DMS53 treated with DMSO at 0.1 percent for 48 hours (cell line): ENCODE results near the gene PLOD1.
A peak's percentile ranks its signal among the peaks of the same experiment; 100 is the strongest.
"Not testable (repeated sequence)": the region's sequence is repeated elsewhere in the genome, so short reads cannot be mapped to it uniquely, and the experiment has no call there.

Experiments
- DNase-seq: peaks from one replicate; lab custom pipeline; 2025; ENCODE audit not compliant: unreplicated experiment; lab: John Stamatoyannopoulos, UW

Gene PLOD1

DNA sequence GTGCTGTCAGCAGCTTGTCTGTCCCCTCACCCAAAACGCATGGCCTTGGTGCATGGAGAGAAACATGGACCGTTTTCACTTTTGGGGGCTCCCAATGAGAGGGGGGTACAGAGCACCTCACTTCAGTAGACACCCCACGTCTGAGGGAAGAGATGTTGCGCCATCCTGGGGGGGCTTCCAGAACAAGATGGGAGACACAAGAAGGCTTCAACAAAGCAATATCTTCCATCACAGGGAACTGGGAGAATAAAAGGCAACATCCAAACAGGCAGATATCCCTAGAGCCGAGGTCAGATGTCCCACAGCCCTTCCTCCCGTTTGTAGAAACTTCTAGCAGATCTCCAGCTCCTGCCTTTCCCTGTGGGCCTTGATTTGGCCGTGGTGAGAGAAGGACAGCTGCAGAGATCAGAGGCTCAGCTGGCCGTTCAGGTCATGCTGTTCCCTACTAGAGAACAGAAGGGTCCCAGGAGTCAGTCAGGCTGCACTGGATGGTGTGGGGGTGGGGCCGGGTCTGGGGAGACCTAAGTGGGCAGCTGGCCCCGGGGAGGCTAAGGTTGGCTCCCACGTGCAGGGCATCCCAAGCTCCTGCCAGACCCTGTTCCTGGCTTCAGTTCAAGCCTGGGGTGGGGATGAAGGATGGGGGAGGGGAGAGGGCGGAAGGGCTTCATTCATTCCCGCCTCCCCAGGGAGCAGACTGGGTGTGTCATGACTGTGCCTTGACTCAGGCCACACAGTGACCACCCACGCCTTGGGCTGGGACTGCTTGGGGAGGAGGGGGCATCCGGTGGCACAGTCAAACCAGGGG is 4.4 kb downstream of the PLOD1 start:
- DNase-seq, result no peak

DNA sequence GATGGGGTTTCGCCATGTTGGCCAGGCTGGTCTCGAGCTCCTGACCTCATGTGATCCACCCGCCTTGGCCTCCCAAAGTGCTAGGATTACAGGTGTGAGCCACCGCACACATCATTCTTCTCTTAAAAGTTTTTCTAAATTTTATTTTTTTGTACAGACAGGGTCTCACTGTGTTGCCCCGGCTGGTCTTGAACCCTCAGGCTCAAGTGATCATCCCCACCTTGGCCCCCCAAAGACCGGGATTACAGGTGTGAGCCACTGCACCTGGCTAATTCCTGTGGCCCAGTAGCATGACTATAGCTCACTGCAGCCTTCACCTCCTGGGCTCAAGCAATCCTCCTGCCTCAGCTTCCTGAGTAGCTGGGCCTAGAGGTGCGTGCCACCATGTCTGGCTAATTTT is 5.3 kb downstream of the PLOD1 start:
- not testable (repeated sequence) for DNase-seq

DNA sequence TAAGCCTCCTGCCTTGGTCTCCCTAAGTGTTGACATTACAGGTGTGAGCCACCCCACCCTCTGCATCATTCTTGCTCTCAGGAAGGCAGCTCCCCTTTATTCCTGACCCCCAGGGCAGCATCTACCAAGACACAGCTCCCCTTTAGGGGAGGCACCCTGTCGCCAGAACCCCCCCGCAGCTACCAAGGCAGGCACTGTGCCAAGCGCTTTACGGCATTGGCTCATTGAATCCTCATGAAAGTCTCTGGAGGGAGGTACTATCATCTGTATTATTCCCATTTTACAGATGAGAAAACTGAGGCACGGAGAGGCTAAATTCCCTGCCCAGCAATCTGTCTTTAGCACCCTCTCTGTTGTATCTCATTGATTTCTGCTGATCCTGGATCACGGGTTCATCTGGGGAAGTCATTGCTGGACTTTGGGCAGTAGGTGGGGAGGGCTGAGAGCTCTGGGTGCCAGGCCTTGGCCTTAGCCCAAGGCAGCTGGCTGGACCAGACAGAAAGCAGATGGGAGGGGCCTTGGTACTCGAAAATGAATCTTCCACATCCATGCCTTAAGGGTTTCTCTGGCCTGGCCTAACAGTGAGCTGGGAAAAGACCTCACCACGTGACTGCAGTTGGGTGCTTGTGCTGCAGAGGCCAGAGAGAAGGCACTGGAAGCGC is 5.9 kb downstream of the PLOD1 start:
- DNase-seq, result no peak

DNA sequence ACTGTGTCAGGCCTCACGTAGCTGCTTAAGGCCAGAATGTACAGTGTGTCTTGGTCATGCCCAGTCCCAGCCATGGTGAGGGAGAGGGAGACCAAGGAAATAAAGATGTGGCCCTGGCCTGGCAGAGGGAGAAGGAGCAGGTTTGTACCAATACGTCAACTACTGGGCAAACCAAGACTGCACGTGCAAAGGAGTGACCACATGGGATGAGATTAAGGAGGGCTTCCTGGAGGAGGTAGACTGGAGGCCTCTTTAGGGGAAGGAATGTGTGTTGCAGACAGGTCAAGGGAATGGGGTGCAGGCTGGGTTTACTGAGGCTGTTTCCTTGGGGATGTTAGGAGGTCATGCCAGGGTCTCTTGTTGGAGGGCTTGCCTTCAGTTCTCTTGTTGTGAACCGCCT is 7.8 kb downstream of the PLOD1 start:
- no peak for DNase-seq

DNA sequence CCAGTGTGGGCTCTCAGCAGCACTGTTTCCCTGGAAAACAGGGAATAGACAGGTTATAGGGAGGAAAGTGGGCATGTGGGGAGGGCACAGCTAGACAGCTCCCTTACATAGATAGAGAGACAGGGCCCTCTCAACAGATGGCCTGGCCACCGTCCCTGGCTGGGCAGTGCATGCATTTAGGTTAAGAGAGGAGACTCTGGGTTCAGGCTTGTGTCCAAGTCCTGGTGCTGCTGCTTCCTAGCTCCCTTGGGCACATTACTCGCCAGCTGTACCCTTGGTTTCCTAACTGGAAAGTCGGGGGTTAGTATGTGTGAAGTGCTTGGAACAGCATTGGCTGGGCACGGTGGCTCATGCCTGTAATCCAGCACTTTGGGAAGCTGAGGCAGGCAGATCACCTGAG is 9.1 kb downstream of the PLOD1 start:
- no peak for DNase-seq

DNA sequence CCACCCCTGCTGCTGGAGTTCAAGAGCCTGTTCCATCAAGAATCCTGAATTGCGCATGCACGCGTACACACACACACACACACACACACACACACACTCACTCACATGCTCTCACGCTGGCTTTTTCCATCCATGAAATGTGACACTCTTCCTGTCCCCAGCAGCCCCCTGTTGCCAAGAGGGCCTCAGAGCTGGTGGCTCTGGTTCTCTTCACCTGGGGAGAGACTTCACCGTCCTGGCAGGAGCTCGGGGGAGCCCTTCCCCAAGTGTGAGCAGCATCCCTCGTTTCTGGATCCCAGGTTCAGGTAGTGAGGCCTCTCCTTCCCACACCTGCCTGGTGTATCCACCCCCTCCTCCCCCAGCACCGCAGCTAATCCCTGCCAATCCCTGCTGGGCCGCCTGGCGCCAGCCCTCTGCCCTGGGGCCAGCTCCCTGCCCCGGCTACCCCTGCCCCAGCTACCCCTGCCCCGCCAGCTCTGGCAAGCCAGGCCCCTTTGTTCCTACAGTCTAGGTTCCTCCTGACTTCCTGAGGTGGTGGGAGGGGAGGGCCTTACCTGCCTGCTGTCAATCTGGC is 9.9 kb downstream of the PLOD1 start:
- DNase-seq, result no peak

DNA sequence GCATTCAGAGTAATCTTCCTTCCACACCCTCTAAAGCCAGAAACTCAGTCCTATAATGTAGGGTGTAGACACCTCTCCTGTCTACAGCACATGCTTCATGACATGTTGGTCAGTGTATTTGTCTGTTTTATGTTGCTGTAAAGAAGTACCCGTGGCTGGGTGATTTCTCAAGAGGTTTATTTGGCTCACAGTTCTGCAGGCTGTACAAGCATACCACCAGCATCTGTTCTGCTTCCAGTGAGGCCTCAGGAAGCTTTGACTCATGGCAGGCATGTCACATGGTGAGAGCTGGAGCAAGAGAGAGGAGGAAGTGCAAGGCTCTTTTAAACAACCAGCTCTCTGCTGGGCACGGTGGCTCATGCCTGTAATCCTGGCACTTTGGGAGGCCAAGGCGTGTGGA is 12.1 kb downstream of the PLOD1 start:
- no peak for DNase-seq

DNA sequence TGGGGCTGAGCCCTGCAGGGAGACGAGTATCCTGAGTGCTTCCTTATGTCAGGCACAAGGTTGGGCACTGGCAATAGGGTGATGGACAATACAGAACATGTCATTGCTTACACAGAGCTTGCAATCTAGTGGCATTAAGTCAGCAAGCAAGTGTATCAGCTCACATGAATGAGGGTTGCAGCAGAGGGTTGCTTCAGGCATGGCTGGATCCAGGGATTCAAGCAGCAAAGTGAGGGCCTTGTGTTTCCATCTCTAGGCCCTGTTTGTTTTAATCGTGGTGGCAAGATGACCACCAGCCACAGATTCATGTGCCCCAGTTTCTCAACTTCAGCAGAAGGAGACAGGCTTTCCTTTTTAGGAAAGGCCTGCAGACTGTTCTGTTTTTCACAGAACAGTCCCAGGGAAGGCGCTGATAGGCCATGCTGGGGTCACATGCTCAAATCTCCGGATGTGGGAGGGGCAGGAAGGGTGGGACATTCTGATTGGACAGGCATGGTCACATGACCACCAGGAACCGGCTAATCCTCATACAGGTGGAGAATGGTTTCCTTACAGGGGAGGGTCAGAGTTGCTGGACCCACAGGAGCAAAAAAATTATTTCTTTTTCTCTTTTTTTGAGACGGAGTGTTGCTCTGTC is 14.4 kb downstream of the PLOD1 start:
- DNase-seq, result no peak

DNA sequence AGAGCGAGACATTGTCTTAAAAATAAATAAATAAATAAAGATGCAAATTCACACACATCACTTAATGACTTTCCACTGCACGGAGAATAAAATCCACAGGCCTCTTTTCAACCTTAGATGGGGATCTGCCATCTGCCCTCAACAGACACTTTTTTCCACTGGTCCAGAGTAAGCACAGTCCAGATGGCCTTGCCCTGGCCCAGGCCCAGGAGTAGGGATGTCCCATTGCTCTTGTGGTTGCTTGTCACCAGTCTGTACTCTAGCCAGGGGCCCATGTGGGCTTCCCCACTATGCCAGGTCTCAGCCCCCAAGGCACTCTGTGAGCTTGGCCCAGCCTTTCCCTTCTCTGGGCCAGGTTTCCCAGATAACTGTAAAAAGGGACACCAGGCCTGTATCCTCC is 17.4 kb downstream of the PLOD1 start:
- no peak for DNase-seq

DNA sequence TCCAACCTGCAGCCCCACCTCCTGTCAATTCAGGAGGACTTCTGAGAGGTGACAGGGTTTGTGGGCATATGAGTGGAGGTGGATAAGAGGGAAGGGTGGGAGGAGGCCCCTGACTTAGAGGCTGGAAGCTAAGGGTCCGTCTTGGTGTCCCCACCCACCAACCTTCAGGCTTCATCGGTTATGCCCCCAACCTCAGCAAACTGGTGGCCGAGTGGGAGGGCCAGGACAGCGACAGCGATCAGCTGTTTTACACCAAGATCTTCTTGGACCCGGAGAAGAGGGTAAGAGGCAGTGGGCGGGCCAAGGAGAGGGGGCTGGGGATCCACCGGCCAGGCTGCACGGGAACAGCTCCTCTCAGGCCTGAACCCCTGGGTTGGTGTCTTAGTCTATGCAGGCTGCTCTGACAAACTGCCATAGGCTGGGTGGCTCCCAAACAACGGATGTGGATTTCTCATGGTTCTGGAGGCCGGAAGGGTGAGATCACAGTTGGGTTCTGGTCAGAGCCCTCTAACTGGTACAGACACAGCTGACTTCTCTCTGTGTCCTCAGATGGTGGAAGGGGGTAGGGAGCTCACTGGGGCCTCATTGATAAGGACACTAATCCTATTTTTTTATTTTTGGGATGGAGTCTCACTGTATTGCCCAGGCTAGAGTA is 18.1 kb downstream of the PLOD1 start:
- no peak for DNase-seq

DNA sequence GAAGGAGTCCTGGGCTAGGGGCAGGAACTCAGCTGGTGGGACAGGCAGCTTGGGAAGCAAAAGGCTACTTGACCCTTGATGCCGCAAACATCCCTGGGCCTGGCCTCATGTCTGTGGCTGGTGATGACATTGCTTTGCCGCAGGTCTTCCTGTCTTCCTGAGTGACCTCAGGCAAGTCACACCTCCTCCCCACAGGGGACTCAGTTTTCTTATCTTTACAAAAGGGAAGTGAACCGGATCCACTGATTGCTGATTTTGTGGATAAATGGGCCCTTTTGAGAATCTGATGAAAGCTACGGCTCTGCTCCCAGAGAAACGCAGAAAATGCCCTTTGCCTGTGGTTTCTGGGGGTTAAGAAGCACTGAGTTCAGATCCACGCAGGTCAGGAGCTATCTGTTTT is 20.7 kb downstream of the PLOD1 start:
- no peak for DNase-seq

DNA sequence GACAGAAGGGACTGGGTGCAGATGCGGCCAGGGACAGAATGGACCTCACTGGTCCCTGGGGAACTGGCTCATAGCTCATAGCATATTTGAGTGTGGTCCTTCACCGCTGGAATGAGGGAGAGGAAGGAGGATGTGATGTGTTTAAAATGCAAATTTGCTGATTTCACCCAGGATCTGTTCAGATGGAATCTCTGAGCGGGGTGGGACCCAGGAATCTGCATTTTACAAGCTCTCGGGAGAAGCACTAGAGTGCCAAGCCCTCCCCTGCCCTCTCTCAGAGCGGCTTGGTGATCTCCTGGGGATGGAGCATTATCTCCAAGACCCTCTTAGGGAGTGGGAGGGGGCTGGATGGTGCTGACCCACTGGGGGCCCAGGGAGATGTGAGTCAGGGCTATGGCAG is 22.9 kb downstream of the PLOD1 start:
- no peak for DNase-seq

DNA sequence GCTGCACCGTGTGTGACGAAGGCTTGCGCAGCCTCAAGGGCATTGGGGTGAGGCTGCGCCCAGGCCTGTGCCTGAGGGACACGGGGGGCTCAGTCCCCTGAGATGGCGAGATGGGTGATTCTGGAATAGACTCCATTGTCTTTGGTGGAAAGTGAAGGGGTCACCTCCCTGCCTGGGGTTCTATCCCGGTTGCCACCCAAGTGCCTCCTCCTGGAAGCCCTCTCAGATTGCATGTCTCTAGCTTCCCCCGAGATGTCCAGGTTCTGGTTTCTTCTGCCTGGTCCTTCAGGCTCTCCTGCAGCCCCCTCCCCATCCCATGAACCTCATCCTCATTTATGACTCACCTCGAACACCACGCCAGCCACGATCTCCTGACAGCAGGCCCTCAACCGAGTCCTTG is 23.4 kb downstream of the PLOD1 start:
- DNase-seq, result no peak

DNA sequence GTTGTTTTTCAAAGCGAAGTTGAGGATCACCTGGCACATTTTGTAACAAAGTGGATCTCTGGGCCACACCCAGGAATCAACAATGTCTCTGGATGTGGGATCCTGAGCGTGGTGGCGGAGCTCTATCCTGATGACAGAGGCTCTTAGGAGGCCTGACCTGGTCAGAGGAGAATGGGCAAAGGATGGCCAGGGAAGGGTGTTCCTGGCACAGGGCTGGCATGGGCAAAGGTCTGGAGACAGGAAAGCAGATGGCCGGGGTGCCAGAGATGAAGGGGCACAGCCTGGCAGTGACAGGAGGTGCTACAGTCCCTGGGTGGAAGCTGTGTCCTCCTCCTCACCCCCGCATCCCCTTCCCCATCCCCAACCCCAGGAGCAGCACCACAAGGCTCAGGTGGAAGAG is 25.8 kb downstream of the PLOD1 start:
- no peak for DNase-seq

DNA sequence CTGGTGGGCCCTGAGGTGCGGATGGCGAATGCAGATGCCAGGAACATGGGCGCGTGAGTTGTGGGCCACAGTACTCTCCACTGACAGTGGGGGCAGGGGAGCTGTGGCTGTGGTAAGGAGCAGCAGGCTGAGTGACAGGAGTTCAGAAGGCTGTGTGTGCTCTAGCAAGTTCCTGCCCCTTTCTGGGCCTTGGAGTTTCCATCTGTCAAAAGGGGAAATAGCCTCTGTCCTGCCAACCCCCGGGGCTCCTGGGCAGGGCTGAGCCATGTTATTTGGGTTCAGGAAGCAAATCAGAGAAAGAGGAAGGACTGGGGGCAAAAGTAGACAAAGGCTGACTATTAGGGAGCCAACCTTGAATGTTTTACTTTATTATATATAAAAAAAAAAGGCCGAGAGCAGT is 26.2 kb downstream of the PLOD1 start:
- DNase-seq, result no peak

DNA sequence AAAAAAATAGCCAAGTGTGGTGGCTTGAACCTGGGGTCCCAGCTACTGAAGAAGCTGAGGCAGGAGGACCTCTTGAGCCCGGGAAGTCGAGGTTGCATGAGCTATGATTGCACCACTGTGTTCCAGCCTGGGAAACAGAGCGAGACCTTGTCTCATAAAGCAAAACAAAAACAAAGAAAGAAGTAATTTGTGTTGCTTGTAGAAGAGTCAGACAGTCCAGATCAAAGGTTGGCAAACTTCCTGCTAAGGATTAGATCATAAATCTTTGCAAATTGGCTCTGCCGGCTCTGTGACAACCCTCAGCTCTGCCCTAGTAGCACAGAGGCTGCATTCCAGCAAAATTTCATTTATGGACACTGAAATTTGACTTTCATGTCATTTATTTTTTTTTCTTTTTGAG is 26.7 kb downstream of the PLOD1 start:
- no peak for DNase-seq

DNA sequence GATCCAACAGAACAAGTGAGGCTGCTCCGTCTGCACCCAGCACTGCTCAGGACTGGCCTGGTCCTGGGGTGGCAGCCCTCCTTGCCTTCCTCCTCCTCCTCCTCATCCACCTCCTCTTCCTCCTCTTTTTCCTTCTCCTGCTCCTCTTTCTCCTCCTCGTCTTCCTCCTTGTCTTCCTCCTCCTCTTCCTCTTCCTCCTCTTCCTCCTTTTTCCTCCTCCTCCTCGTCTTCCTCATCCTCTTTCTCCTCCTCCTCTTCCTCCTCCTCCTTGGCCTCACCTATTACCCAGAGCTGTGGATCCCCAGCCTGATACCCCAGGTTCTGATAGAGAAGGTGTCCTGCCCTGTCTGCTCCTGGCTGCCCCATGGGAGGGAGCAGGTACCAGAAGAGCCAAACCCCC is 29.1 kb downstream of the PLOD1 start:
- DNase-seq, result no peak

DNA sequence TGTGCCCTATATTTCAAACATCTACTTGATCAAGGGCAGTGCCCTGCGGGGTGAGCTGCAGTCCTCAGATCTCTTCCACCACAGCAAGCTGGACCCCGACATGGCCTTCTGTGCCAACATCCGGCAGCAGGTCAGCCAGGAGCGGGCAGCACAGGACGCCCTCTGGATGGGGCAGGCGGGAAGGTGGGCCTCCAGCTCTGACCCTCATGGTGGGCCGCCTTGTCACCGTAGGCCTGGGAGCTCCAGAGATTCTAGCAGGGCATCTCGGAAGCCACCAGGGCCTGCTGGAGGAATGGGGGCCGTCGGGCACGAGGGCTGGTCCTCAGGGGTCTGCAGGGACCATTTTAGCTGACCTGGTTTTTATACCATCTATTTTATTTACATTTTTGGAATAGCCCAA is 30.1 kb downstream of the PLOD1 start:
- DNase-seq, result no peak

DNA sequence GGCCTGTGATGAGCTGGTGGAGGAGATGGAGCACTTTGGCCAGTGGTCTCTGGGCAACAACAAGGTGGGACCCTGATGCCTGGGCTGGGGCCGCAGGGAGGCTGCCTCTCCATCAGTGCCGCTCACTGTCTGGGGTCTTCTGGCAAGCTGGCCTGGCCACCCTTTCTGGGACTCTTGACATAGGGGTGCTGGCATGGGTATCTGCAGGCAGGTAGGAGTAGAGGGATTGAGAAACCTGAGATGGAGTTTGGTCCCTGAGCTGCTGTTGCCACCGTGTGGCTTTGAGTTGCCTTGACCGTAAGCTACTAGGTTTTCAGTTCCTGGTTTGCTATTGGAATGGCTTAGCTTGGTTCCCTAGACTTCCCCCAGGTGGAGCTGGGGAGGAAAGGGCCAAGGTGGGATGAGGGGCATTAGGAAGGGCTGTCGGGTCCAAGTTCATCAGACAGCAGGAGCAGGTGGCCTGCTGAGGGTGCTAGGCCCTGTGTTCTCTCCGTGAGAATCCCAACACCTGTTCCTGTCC is 32.6 kb downstream of the PLOD1 start:
- peak; percentile 96 for DNase-seq

DNA sequence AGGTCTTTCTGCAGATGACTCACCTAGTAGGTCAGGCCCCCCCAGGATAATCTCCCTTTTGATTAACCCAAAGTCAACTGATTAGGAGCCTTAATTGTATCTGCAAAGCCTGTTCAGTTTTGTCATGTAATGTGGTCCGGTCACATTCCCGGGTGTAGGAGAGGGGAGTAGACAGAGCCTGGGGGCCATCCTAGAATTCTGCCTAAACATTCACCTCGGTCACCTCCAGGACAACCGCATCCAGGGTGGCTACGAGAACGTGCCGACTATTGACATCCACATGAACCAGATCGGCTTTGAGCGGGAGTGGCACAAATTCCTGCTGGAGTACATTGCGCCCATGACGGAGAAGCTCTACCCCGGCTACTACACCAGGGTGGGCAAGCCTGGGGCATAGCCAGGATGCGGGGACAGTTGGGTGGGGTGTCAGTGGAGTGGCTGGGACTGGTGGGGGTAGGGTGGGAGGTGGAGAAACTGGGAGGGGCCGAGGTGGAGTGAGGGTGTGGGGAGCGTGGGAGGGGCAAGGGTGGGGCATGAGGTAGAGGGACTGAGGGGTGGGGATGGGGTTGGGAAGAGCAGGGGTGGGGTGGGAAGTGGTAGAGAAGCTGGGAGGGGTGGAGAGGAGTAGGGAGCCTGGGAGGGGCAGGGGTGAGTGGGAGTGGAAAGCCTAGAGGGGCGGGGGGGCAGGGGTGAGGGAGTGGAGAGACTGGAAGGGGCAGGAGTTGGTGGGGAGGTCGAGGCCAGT is 36.1 kb downstream of the PLOD1 start:
- no peak for DNase-seq

DNA sequence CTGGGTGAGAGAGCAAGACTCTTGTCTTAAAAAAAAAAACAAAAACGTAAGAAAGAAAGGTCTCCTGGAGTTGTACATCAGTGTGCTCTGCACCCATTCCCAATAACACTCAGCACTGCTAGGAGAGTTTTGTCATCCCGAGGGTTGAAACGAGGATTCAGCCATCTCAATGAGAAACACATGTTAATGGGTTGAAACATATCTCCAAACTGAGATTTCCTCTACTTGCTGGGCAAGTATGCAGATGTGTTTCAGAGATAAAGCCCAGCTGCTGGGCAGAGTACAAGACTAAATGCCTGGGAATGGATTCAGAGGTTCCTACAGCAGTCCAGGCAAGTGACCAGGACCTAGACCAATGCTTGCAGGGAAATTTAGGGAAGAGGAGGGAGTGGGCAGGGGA is 43.1 kb downstream of the PLOD1 start:
- DNase-seq, result no peak
